Fibroblast of skin of left biceps (primary cell): ENCODE results near the gene EVX2.

Experiments
- DNase-seq, 2 experiments: peaks; one replicate each; pipeline ENCODE4 v3.0.0-alpha.2; 2013; ENCODE audit warnings: low read depth in 2 of 2

The EVX2 gene

DNA sequence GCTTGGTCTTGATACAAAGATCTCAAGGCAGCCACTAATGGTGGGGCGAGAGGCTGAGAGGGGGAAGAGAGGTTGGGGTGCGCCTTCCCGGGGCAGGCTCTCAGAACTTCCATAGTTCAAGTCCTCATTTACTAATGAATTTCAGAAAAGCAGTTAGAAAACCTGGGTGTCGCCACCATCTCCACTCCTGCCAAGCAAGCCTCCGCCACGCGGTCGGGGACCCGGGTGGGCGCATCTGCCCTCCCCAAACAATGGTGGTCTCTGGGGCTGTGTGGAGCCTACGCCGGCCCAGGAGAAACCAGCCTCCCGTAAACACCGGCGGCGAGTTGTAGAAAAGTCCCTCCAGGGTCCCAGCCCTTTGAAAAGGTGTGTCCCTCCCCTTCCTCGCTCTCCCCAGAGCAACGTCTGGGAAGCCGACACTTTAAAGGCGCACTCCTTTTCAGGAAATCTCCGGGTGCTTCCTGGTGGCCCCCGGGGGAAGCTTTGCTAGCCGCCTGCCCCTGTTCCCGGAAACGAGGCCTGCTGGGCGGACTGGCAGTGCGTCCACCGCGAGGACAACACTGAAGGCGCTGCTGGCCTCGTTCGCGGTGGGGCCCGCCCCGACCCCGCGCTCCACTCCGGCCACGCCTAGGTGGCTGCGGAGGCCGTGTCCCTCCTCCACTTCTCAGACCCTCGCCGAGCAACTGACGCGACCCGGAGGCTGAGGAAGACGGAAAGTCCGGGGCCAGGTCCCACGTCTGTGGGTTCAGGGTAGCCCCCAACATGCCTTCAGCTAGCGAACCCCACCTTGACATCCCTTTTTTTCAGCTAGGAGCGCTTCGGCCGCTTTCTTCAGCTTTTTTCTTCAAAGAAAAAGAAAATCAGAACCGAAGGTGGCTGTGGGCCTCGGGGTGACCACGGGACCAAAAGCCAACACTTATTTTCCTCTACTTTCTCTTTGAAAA lies 16.8 kb downstream of the EVX2 start:
- no peak for DNase-seq

DNA sequence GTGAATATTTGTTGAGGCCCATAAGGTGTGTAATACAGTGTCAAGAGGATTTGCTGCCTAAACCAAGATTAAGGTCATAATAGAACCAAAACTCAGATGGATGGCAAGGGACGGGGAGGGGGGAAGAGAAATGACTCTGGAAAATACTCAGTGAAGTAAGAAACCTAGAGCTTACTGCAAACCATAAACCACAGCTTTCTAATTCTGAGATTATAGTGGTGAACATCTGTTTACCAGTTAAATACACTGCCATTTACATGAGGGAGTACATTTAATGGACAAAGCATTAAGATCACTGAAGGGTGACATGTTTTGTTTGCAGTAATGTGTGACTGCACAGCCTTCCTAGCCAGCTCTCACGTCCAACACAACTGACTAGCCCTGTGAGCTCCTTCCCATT lies 19.8 kb downstream of the EVX2 start:
- DNase-seq = no peak

DNA sequence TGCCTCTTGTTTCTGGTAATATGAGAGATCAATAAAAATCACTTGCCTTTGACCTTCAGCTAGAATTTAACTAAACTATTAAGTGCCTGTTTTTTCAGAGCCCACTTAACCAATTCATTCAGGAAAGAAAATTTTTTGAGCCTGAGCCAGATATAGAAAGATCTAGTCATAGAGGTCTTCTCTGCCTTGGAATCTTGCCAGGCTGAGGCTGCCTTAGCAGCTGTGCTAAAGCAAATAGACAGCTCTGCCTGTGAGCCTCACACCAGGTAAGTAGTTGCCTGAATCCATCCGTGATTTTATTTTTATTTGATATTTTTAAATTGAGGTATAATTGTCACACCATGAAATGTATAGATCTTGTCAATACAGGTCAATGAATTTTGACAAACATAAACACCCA lies 27.4 kb downstream of the EVX2 start:
- DNase-seq = no peak

DNA sequence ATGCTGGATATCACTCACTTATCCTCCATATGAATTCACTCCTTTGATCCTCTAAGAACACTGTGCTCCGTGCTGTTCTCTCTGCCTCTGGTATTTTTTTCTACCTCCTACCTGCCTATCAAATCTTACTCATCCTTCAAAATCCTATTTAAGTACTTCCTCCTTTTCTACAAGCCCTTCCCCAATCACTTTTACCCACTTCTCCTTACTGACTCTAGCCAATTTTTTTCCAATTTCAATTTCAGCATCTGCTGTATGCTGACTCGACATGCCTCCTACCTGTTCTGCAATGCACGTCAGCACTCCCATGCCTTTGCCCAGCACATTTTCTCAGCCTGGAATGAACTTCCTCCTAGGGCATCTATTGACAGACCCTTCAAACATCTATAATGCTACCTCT lies 44.4 kb downstream of the EVX2 start:
- no peak for DNase-seq

DNA sequence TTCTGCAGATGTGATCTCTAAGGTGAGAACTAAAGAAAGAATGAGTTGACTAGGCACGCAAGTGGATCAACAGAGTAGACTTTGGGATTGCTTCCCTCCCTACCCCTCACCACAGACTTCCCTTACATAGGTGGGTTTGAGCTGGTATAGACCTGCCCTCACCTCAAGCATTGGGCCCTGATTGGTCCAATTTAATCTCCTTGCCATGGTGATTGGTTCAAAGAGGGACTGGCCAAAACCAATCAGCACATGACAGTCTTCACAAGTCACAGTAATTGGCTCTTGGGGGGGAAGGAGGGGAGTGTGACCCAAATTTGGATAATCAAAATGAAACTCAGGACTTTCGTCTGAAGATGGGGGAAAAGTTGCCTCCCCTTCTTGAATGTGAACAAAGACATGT lies 45.1 kb downstream of the EVX2 start:
- no peak for DNase-seq

DNA sequence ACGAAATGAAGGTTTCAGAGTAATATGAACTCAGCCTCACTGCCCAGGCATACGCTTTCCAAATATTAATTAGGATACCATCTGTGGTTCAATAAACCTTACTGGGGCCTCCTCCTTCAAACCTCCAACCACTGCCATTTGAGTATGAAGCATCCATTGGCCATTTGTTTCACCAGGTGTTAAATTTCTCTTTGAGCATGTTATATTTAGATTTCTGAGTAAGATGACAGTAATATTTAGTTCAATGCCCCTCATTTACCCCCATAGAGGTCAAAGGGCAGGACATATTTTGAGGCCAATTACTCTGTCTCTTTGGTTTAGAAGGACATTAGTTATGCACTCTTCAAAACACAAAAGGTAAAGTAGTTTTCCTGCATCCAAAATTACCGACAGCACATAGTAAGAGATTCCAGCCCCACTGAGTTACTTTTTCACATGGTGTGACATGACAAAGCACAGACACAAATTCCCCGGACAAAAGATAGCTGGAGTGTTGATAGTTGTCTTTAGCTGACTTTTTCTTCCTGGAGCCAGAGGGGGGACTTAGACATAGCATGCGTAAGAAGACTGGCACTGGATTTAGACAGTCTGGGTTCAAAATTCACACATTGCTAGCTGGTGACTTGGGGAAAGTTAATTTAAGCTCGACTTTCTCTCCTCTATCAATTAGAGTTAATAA lies 48.6 kb downstream of the EVX2 start:
- no peak for DNase-seq

DNA sequence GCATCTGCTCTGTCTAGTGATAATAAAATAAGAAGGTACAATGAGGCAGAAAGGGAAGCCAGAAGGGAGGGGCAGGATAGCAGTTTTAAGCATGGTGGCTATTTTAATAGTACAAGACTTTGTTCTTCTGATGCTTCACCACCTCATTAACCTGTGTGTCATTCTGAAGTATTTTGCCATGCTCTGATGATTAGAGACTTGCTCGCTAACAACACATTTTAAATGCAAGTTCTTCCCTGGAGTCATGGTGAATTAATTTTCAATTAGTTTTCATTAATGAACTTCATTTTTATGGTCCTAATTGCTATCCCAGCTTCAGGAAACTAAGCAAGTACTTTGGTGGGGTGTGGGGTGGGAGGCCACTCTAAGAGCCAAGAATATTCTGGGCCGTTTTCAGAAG lies 56.0 kb downstream of the EVX2 start:
- DNase-seq = no peak
